ENCODE results near the gene ECHDC1.

The ECHDC1 gene

DNA sequence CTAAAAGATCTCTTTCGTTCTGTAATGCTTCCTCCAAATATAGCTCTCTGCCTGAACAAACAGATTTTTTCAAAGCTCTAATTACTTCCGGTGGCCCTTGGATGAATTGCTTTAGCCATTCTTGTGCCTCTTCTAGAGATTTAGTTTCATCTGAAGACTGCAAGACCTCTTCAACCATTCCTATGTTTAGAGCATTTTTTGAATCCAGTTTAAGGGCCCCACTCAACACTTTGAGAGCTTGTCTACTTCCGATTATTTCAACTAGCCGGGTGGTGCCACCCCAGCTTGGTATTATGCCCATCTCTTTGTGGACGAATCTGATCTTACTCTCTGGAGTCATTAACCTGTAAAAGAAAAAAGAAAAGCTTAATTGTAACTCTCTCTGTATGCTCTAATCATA, 53.5 kb downstream of the ECHDC1 start:
- no peak for DNase-seq (ENCODE audit: low read depth)

DNA sequence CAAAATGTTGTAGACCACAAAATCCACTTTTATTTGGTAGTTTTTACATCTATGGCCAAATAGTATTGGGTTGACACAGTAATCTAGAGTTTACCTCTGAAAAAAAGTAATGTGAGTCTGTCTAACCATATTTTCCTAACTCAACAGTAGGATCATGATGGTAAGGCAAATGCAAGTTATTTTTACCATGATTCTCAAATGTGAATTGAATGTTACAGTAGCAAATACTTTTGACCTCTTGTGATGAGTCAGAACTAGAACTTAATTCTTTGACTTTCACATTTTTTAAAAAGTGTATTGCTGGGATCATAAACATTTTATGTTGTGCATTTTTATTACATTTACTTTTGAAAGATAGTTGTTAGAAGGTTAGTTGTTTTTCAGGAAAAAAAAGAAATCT, 54.7 kb downstream of the ECHDC1 start:
- no peak for DNase-seq (ENCODE audit: low read depth)

DNA sequence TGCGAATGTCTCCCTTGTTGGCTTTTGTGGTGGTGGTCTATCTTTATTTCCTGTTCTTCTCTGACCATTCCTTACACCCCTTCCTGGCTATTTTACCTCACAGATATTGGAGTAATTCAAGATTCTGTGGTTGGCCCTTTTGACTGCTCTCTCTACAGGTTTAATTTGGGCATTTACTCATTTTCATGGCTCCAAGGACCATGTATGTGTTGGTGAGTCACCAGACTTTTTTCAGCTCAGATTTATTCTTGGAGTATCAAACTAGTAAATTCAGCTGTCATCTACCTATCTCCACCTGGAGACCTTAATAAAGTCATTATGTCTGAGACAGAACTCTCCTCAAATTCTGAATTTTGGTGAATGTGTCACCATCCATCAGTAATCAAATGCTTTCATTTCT, 61.2 kb downstream of the ECHDC1 start:
- no peak for DNase-seq (ENCODE audit: low read depth)

DNA sequence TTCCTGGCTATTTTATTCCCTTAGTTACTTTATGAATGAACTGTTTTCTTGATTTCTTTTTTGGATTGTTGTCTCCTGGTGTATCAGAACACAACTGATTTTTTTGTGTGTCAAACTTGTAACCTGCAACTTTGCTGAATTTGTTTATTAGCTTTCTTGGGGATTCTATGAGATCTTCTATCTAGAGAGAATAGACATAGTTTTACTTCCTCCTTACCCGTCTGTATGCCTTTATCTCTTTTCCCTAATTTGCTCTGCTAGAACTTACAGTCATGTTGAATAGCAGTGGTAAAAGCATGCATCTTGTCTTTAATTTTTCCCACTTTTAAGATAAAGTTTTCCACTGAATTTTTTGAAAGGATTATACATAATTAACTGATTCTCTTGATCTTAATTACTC, 63.6 kb downstream of the ECHDC1 start:
- DNase-seq (ENCODE audit: low read depth), result no peak

DNA sequence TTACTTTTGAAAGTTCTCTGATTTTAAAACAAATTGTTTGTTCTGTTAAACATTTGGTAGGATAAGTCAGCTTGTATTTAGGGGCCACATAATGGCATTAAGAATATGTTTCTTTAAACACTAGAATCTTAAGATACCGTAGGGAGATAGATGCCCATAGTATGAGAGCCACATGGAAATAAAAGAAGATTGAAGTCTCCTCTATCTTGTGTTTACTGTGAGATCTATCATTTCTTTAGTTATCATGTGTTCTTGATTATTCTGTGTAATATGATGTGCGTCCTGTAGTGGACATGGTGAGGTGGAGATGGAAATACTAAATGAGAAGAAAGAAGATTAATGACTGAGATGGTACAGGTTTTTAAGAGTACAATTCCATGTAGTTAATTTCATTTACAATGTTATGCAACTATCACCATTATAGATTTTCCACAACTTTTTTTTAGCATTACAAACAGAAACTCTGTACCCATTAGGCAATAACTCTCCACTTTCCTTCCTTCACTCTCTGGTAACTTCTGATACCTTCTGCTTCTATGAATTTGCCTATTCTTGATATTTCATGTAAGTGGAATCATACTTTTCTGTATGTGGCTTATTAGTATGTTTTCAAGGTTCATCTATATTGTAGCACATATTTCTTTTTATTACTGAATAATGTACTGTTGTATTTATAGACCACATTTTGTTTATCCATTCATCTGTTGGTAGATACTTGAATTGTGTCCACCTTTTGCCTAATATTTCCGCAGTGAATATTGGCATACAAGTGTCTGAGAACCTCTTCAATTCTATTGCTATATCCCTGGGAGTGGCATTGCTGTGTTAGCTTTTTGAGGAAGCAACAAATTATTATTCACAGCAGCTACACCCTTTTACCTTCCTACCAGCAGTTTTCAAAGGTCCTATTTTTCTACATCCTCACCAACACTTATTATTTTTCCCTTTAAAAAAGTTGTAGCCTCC, 65.2 kb downstream of the ECHDC1 start:
- no peak for DNase-seq (ENCODE audit: low read depth)

DNA sequence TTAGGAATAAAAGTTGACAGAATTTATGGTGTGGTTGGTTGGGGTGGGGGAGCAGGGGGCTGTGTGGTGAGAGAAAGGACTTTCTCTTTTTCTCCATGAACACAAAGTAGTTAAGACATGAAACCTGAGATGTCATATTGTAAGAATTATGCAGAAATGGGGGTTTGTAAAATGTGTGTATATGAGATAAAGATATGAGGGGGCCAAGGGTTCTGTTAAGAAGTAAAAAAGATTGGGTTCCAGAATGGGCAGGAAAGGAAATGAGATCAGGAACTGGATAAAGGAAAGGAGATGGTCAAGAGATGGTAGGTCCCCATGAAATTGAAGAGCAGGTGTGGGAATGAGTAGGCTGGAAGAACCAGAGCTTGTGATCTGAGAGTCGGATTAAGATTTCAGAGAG, 67.1 kb downstream of the ECHDC1 start:
- no peak for DNase-seq (ENCODE audit: low read depth)

- no peak for DNase-seq (ENCODE audit: low read depth)
These were observed 69.9 kb downstream of the ECHDC1 start for GRCh38 chr6:127273499-127273898.

GRCh38 chr6:127272576-127272975, 70.8 kb downstream of the ECHDC1 start:
- DNase-seq (ENCODE audit: low read depth), result no peak

DNA sequence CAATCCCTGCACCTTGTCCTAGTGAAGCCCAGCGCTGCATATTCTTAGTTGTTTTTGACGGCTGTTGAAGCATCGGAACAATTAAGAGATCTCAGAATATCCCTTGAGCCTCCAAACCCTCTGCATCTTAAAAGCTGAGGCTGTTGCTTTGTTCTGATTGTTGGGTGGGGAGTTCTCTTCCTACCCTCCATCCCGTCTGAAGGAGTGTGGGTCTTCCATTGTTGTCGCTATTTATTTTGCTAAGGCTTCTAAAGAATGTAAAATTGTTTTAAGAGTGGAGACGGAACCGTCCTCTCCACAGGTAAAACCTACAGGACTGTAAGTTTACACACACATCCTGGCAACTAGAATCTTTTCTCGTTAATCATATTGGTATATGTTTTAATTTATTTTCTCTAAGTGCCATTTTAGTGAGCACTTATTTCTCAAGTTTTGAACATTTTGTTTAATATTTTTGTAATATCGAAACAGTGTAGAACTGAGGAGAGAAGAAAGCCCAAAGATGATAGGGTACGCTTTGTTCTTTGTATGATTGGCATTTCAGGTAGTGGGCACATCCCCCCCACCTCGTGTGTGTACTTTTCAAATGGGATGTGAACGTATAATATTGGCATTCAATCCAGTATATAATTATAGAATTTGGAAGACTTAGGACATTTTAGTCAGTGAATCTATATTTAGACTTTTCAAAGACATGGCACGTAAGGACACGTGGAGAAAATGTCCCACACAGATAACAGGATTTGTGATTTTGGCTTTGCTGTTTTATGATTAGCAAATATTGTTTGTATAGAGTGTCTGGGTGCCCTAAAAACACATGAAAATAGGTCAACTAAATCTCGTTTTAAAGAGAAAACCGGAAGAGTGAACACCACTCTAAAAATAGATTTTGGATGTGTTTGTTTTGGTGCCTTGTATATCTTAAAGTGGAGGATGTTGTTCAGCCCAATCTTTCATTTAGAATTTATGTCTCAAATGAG, 75.5 kb downstream of the ECHDC1 start:
- no peak for DNase-seq (ENCODE audit: low read depth)

DNA sequence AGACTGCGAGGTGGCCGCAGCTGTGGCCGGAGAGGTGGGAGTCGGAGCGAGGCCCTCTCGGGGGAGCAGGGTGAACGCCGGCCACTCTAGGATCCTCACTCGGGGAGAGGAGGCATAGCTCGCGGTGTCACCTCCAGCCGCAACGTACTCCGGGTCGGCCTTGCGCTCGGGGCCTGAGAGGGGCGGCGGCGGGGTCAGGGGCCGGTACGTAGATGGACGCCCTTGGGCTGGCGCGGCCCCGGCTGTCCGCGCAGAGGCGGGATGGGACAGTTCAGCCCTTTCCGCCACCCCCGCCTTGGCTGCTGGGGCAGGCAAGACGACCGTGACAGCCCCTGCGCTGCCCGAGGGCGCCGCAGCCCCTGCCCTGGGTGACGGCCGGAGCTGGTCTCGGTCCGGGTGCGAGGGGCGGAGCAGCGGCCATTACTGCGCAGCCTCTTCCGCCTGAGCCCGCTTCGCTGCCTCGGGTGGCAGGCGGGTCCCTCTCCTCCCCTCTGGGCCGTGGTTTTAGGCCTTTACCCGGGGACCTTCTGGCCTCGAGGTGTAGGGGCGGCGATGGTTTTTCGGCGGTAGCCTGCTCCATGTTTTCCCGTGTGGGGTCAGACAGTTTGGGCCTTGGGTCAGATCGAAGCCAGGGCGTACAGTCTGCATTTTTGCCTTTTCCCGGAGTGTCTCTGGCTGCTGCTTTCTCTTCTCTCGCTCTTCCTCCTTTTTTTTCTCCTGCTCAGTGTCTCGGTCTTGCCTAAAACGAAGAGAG, 76.3 kb downstream of the ECHDC1 start:
- DNase-seq (ENCODE audit: low read depth), result peak; percentile 8

- peak; percentile 85 for DNase-seq (ENCODE audit: low read depth)
These were observed 77.1 kb downstream of the ECHDC1 start, which contains the start of gene RNF146 for GRCh38 chr6:127266178-127266891. Gene RNF146, plus strand, starts transcription at chr6:127266864. Its CDS starts 13,475 bp downstream, at chr6:127280339.

- DNase-seq (ENCODE audit: low read depth), result no peak
These were observed 79.9 kb downstream of the ECHDC1 start for GRCh38 chr6:127263481-127263880.

DNA sequence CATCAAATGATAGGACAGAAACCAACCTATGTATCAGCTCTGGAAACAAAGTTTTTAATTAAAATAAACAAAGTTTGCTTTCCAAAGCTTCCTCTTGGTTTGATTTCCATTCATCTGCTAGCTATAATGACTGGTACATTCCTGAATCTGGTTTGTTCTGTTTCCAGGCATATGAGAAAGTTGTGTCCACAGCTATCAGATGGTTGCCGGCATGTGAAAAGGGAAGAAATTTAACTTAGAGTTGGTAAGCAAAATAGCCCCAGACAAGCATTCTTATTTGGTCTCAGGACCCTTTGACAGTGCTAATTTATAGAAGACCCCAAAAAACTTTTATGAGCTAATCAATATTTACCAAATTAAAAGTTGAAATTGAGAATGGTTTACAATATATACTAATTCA, 80.5 kb downstream of the ECHDC1 start:
- DNase-seq (ENCODE audit: low read depth), result no peak

- no peak for DNase-seq (ENCODE audit: low read depth)
These were observed 88.1 kb downstream of the ECHDC1 start for GRCh38 chr6:127255286-127255685.

DNA sequence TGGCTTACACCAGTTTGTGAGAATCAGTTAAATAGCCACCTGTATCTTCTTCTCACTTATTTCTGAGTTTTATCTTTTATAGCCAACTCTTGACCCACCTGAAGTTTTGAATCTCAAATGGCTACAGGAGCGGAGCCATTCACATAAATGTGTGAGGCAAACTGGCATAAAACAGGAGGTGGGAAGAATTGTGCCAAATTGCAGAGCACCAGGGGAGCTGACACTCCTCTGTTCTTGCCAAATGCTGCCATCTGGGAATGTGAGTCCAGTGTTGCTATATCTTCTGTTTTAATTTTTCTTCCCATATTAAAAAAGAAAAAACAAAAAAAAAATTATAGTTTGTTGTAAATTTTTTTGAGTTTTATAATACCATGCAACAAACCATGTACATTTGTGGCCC, 93.8 kb downstream of the ECHDC1 start:
- no peak for DNase-seq (ENCODE audit: low read depth)

DNA sequence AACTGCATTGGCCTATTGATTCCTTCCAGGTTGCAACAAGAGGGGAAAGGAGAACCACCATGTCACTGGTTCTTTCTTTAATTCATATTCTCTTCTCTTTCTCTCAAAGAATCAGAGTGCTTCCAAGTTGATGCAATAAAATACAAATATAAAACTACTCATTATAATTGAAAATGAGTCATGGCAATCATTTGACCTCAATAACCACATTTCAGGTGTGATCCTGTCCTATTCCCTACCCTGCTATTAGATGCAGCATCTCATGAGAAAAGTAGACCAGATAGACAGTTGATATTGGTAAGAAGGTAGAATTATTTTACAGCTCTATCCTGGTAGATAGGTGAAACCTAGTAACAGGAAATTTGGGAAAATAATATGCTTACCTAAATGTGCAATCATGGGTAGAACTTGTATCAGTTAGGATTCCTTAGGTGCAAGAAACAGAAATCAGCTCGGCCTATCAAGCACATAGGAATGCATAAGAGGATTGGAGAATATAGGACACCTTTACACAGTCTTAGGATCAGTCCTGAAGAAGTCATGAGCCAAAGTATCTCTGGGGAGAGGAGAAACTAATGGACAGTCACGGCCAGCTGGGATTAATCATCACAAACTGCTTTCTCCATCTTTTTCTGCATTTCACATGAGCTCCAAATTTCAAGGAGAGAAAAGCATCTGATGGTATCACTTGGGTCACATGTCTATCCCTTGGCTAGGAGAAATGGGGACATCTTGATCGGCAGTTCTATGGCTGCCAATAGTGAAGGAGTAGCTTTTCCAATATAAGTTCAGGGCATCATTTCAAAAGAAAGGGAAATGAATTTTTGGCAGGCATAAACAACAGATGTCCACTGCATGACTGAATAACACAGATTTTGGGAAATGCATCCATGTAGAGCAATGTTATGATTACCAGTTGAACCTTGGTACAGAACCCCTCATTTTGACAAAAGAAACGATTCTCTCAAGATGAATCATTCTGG, 96.0 kb downstream of the ECHDC1 start:
- no peak for DNase-seq (ENCODE audit: low read depth)

GRCh38 chr6:127243501-127243900, 99.9 kb downstream of the ECHDC1 start:
- DNase-seq (ENCODE audit: low read depth), result no peak

All from fibroblast of the conjunctiva (primary cell).